Epithelial cell of esophagus (primary cell): ENCODE measurements around the gene LAPTM5.
"Not testable (repeated sequence)": the region's sequence is repeated elsewhere in the genome, so short reads cannot be mapped to it uniquely, and the experiment has no call there.

Experiments used
- DNase-seq: peaks from one replicate; pipeline ENCODE4 v3.0.0; 2010; ENCODE audit warnings: low read depth
- H3K4me3 ChIP-seq: 2 replicates; pipeline ENCODE4 v1.5.1; 2011; ENCODE audit warnings: mild to moderate bottlenecking, low read length, control low read depth
- TF ChIP-seq, protein P1 (sequence below): IDR thresholded peaks from 2 replicates; pipeline ENCODE4 v1.5.1; 2011; ENCODE audit warnings: low read depth, mild to moderate bottlenecking, low read length, control low read depth, inconsistent platforms; ENCODE audit not compliant: insufficient read depth; ENCODE audit errors: missing control alignments

The LAPTM5 gene

DNA sequence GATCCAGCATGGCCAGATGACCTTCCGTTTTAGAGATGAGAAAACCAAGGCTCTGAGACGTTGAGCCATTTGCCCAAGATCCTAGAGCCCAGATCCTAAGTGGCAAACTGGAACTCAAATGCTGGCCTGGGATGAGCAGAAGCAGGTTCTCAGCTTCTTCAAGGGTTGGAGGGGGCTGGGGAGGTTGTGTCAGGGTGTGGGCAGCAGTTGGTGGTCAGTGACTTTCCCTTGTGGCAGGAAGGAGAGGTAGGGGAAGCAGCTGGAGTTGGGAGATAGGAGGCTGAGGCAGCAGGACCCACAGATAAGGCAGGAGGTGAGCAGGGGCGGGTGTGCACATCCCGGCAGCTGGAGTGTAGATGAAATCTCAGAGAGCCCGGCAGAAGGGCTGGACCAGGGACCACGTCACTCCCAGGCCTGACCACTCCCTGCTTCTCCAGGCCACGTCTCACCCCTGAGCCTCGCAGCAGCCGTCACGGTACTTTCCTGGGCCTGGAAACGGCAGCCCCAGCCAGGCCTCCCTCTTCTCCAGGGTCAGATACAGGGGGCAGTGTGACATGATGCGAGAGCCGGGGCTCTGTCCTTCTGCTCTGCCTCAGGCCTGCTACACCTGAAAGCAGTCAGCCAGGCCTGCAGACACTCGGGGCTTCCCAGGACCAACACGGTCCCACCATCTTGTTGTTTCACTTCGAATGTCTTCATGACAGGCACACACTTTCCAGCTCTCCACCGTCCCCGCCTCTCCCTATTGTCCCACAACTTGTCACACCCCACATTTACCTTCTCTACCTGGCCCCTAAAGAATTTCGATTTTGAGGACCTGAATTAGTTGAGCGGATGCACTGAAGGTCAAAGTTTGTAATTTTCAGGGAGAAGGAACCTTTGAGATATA is 11.5 kb upstream of the LAPTM5 start:
- no peak for DNase-seq
- H3K4me3 ChIP-seq = no peak overlapping the region
- TF ChIP-seq, protein P1, sequence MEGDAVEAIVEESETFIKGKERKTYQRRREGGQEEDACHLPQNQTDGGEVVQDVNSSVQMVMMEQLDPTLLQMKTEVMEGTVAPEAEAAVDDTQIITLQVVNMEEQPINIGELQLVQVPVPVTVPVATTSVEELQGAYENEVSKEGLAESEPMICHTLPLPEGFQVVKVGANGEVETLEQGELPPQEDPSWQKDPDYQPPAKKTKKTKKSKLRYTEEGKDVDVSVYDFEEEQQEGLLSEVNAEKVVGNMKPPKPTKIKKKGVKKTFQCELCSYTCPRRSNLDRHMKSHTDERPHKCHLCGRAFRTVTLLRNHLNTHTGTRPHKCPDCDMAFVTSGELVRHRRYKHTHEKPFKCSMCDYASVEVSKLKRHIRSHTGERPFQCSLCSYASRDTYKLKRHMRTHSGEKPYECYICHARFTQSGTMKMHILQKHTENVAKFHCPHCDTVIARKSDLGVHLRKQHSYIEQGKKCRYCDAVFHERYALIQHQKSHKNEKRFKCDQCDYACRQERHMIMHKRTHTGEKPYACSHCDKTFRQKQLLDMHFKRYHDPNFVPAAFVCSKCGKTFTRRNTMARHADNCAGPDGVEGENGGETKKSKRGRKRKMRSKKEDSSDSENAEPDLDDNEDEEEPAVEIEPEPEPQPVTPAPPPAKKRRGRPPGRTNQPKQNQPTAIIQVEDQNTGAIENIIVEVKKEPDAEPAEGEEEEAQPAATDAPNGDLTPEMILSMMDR = no peak

DNA sequence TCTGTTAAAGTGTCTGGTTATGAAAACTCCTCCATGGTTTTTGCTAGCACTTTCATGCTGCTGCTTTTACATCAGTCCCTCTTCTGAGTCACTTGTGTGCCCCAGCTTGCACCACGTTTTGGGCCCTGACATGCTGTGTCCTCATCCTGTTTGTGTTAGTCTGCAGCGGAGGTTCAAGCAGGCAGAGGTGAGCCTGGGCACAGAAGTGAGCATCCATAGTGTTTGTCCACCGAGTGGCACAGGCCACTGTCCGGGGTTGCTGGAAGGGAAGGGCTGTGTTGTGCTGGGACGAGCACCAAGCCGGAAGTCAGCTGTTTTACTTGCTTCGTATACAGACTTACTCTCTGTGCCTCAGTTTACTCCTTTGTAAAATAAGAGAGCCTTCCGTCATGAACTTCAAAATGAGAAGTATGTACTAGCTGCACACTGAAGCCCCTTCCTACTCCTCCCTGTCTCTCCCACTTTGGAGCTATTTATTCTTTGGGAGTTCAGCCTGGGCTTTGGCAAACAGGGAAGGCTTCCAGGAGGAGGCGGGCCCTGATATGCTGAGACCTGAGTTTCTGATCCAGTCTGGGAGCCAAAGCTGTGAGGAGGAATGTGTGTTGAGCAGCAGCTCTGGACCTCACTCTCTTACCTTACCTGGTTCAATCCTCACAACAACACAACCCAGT is 10.7 kb upstream of the LAPTM5 start:
- H3K4me3 ChIP-seq = no peak overlapping the region
- DNase-seq = no peak
- TF ChIP-seq, protein P1 = no peak

DNA sequence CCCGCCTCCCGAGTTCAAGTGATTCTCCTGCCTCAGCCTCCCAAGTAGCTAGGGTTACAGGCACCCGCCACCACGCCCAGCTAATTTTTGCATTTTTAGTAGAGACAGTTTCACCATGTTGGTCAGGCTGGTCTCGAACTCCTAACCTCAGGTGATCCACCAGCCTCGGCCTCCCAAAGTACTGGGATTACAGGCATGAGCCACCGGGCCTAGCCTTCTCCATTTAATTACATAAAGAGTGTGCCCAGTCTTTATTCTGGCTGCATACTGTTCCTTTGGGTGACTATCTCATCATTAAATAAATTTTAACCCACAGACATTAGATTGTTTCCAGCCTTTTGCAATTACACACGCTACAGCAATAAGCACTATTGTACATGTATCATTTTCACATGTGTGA is 9.4 kb upstream of the LAPTM5 start:
- not testable (repeated sequence) for H3K4me3 ChIP-seq

DNA sequence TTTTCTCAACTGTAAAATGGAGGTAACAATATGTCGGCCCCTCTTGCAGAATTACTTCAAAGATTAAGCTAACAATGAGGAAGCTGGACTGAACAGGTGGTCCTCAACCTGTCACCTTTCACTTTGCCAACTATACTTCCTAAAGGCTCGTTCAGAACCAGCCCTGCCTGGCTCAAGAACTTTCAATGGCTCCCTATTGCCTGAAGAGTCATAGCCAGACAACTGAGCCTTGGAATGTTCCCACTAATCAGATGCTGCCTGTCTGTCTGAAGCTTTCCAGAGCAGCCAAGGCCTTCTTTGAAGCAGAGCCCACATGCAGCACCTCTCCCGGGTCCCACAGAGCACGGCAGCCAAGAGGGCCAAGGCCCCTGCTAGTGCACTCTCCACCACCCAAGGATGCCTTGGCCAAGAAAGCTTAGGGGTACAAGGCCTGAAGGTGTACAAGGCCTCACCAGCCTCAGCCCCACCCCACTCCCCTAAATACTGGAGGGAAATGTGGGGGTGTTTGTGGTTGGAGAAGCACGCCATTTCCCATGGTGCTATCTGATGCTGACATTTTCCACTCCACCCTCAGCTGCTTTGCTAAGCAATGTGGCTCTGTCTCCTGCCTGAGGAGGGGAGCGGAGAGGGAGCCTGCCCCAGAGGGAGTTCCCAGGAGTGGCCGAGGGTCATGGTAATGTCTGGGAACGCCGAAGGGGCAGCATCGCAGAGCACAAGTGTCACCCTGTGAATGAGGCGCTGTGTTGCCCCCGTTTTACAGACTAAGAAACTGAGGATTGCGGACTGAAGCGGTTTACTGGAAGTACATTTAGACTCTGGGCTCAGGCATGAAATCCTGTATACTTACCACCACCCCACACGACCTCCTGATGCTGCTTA is 8.2 kb upstream of the LAPTM5 start:
- no peak overlapping the region for H3K4me3 ChIP-seq
- no peak for DNase-seq
- TF ChIP-seq, protein P1 = no peak

More for the DNA sequence above, 9.4 kb upstream of the LAPTM5 start:
- not testable (repeated sequence) for DNase-seq

DNA sequence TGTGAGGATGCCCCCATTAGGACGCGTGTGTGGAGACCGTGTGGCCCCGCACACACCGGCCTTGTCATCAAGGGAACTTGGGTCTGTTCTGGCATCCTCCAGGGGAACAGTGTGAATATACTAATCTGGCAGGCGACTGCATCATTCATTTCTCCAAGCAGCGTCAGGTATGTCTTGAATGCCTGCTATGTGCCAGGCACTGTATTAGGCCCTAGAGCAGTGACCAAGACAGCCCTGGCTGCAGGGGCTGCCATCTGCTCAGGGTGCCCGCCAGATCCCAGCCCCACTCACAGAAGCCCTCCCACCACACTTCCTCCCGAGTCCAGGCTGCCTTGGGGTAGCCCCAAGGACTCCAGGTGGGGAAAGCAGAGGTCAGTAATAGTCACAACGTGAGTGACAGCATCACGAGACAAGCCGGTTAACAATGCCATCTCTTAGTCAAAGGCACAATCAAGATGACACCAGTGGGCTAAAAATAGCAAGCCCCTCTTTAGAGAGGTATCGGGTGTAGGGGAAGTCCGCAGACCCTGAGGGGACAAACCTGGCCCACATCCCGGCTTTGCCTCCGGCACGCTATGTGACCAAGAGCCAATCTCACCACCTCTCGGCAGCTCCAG is 7.5 kb upstream of the LAPTM5 start:
- no peak for DNase-seq
- no peak overlapping the region for H3K4me3 ChIP-seq
- TF ChIP-seq, protein P1 = no peak

DNA sequence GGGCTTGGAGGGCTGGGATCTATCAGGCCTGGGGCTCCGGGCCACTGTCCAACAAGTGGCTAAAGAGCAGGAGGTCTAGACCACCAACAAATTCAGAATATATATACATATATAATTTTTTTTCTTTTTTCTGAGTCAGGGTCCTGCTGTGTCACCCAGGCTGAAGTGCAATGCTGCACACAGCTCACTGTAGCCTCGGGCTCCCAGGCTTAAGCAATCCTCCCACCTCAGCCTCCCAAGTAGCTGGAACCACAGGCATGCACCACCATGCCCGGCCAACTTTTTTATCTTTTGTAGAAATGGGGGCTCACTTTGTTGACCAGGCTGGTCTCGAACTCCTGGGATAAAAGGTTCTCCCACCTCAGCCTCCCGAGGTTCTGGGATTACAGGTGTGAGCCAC is 6.8 kb upstream of the LAPTM5 start:
- DNase-seq = no peak
- H3K4me3 ChIP-seq = no peak overlapping the region
- TF ChIP-seq, protein P1 = no peak
